ENCODE results near the gene ARSG. TPM values are rescaled to one million over a fixed set of nuclear protein-coding genes. Genes with fewer than 3 reads are reported as not detected.

ARSG gene
- polyA plus RNA-seq, 1 donor from 2014 or later = 16.9 TPM

- no peak overlapping the region for H3K4me2 ChIP-seq (ENCODE audit: low read length)
- H4K20me1 ChIP-seq (ENCODE audit: insufficient read depth) = no peaks in the 10 kb centered on the region
- TF ChIP-seq POLR2AphosphoS5 (IDR thresholded peaks at IDR 0.05) (no peak), TAF1 (IDR thresholded peaks at IDR 0.05; ENCODE audit: low read depth) (no peak), SMC3 (conservative IDR thresholded peaks at IDR 0.05; ENCODE audit: poor library complexity) (no peak), MXI1 (conservative IDR thresholded peaks at IDR 0.05; ENCODE audit: poor library complexity, severe bottlenecking) (no peak), EP300 (conservative IDR thresholded peaks at IDR 0.05; ENCODE audit: poor library complexity, severe bottlenecking) (no peak)
- TF ChIP-seq, protein P1, sequence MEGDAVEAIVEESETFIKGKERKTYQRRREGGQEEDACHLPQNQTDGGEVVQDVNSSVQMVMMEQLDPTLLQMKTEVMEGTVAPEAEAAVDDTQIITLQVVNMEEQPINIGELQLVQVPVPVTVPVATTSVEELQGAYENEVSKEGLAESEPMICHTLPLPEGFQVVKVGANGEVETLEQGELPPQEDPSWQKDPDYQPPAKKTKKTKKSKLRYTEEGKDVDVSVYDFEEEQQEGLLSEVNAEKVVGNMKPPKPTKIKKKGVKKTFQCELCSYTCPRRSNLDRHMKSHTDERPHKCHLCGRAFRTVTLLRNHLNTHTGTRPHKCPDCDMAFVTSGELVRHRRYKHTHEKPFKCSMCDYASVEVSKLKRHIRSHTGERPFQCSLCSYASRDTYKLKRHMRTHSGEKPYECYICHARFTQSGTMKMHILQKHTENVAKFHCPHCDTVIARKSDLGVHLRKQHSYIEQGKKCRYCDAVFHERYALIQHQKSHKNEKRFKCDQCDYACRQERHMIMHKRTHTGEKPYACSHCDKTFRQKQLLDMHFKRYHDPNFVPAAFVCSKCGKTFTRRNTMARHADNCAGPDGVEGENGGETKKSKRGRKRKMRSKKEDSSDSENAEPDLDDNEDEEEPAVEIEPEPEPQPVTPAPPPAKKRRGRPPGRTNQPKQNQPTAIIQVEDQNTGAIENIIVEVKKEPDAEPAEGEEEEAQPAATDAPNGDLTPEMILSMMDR (IDR thresholded peaks at IDR 0.05; ENCODE audit: poor library complexity, severe bottlenecking) = no peak
- H3K27me3 ChIP-seq (ENCODE audit: insufficient read depth, low read depth, low read length) = no peaks in the 10 kb centered on the region
- no peak overlapping the region for H3K4me3 ChIP-seq (ENCODE audit: low read length)
- H3F3A ChIP-seq (ENCODE audit: insufficient read depth, low read length, poor library complexity, severe bottlenecking) = no peaks in the 10 kb centered on the region
- no peaks in the 10 kb centered on the region for H3K9me3 ChIP-seq (ENCODE audit: low read length)
- H3K36me3 ChIP-seq (ENCODE audit: insufficient read depth, low read length) = no peaks in the 10 kb centered on the region
- H3K27ac ChIP-seq (ENCODE audit: low read length) = no peak overlapping the region
- H2AFZ ChIP-seq (ENCODE audit: low read depth, low read length) = no peak overlapping the region
- H3K9ac ChIP-seq (ENCODE audit: low read length) = no peak overlapping the region
- H3K9me2 ChIP-seq (ENCODE audit: insufficient read depth, low read length) = no peaks in the 10 kb centered on the region
- H3K79me2 ChIP-seq (replicated peaks; ENCODE audit: insufficient read depth, low read length) = no peaks in the 10 kb centered on the region
These were observed 149.2 kb downstream of the ARSG start for GRCh38 chr17:68440526-68440925.

GRCh38 chr17:68441070-68441770 lies 149.9 kb downstream of the ARSG start:
- Histone ChIP-seq H3K27me3 (ENCODE audit: insufficient read depth, low read depth, low read length) (no peaks in the 10 kb centered on the region), H3K9me2 (ENCODE audit: insufficient read depth, low read length) (no peaks in the 10 kb centered on the region), H3K9ac (ENCODE audit: low read length) (no peak overlapping the region), H3K27ac (ENCODE audit: low read length) (no peak overlapping the region), H3K36me3 (ENCODE audit: insufficient read depth, low read length) (no peaks in the 10 kb centered on the region), H3K79me2 (replicated peaks; ENCODE audit: insufficient read depth, low read length) (no peaks in the 10 kb centered on the region), H3K4me2 (ENCODE audit: low read length) (no peak overlapping the region), H3F3A (ENCODE audit: insufficient read depth, low read length, poor library complexity, severe bottlenecking) (no peaks in the 10 kb centered on the region), H3K4me3 (ENCODE audit: low read length) (no peak overlapping the region), H3K9me3 (ENCODE audit: low read length) (no peaks in the 10 kb centered on the region), H2AFZ (ENCODE audit: low read depth, low read length) (no peak overlapping the region), H4K20me1 (ENCODE audit: insufficient read depth) (no peaks in the 10 kb centered on the region)
- TF ChIP-seq TAF1 (IDR thresholded peaks at IDR 0.05; ENCODE audit: low read depth) (no peak), SMC3 (conservative IDR thresholded peaks at IDR 0.05; ENCODE audit: poor library complexity) (no peak), MXI1 (conservative IDR thresholded peaks at IDR 0.05; ENCODE audit: poor library complexity, severe bottlenecking) (no peak), REST (IDR thresholded peaks at IDR 0.05; ENCODE audit: borderline replicate concordance) (no peak), EP300 (conservative IDR thresholded peaks at IDR 0.05; ENCODE audit: poor library complexity, severe bottlenecking) (no peak), POLR2AphosphoS5 (IDR thresholded peaks at IDR 0.05) (no peak)
- TF ChIP-seq, protein P1 (IDR thresholded peaks at IDR 0.05; ENCODE audit: poor library complexity, severe bottlenecking) = no peak
